GM19395 (cell line): ENCODE results near the gene PTGFR.

Experiments used
- ATAC-seq: cut with Tn5 transposase; IDR thresholded peaks from one replicate; pipeline ENCODE4 v1.9.1; 2021; ENCODE audit warnings: mild to moderate bottlenecking, moderate library complexity; ENCODE audit not compliant: unreplicated experiment

Gene PTGFR

DNA sequence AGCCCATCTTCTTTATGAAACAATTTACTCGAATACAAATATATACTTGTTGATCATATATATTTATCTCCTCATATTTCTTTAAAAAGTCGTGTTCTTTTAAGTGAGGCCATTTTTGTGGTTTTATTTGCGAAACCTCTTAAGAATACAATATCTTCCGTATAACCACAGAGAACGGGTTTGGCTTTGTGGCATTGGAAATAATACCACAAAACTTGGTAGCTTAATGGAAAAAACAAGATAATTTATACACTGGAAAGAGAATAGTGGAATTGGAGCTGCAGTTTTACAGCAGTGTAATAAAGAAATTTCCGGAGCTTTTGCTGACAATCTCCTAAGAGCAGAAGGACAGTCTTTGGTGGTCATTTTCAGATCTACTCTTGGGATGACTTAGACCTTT lies 29.4 kb downstream of the PTGFR start:
- ATAC-seq: no peak

GRCh38 chr1:78520843-78521242 lies 30.1 kb downstream of the PTGFR start:
- ATAC-seq: no peak

- no peak for ATAC-seq
These were observed 31.4 kb downstream of the PTGFR start for GRCh38 chr1:78522136-78522535.

- ATAC-seq: no peak
These were observed 35.7 kb downstream of the PTGFR start for GRCh38 chr1:78526496-78526895.

DNA sequence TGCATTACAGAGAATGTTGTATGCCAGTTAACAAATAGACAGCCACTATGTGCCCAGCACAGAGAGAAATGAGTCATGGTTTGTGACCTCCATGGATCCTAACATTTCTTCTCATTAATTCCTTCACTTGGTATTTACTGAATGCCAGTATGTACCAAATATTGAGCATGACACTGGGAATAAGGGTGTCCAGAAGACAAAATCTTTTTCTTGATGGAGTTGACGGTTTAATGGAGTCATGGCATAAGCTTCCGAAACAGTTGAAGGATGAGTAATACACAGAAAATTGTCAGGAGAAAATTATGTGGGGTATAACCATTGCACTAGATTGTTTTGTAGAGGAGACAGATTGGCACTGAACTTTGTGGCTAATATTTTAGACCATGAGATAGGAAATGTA lies 36.9 kb downstream of the PTGFR start:
- no peak for ATAC-seq

DNA sequence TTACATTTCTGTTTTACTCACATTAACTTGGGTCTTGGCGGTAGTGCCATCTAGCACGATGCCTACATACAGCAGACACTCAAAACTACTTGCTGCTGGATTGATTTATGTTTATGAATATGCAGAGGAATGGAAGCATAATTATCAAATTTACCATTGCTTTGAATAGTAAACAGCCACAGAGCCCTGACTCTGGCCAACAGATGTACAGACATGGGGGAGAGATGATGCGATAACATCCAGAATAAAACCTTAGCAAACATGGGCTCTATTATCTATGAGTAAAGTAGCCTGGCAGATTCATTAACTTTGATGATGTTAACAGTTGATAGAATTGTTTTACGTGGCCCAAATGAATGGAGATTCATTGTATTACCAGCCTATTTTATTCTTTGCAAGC lies 42.8 kb downstream of the PTGFR start:
- no peak for ATAC-seq

GRCh38 chr1:78535286-78535685 lies 44.5 kb downstream of the PTGFR start:
- ATAC-seq: no peak

- ATAC-seq: no peak
These were observed 45.7 kb downstream of the PTGFR start for GRCh38 chr1:78536427-78536826.

DNA sequence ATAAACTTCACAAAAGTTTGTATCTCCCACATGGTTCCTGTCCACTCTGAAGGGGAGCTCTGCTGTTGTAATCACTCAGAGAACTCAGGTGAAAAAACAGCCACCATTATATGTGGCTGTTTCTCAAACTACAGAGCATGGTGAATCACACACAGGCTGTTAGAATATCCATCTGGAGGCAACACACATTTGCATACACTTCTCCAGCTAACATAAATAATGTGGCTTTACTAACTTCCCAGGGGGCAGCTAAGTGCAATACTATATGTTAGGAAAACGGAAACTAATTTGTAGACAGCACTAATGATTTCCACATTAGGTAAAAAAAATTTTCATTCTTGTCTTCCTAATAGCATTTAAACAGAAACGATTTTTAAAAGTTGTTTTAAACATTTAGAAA lies 49.3 kb downstream of the PTGFR start:
- ATAC-seq: no peak

- ATAC-seq: no peak
These were observed 50.7 kb downstream of the PTGFR start for GRCh38 chr1:78541479-78541878.

DNA sequence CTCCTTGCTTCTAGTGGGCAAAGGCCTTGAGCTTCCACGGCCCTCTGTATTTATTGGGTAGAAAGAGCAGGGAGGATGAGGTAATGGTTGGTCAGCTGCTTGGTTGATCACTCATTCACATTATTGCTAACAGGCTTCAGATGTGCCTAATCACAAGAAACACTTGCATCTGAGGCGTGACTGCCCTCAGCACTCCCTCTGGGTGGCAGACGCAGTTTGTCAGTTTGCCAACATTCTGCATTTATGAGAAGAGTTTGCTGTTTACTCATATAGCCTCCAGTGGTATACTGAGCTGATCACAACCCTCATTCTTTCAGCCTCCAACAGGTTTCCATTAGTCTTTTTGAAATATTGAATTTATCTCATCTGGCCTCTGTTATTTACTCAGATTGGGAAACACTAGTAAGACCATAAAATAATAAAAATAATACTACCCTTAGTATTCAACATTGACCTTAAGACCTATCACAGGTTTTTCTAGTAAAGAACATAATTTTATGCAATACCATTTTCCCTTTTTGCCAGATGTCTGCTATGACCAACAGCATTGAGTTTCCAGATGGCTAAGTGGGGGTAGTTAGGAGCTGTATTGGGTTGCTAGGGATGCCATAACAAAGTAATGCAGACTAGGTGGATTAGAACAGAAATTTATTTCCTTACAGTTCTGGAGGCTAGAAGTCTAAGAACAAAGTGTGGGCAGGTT lies 53.3 kb downstream of the PTGFR start:
- no peak for ATAC-seq

DNA sequence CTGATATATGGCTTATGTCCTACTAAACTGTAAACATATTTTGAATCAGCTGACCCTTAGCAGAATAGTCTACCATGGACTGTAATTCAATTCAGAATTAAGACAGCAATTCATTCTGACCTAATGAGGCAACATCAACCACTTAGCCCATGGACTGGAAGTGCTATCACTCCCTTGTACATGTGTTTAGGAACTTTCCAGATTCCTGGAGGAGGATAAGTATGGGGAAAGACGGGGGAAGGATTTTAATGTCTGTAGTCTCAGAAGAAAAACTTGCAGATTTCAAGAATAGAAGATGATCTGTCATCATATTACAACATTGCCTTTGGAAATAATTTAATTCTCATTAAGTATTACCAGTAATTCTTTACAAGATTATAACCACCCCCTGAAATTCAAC lies 56.3 kb downstream of the PTGFR start:
- no peak for ATAC-seq

DNA sequence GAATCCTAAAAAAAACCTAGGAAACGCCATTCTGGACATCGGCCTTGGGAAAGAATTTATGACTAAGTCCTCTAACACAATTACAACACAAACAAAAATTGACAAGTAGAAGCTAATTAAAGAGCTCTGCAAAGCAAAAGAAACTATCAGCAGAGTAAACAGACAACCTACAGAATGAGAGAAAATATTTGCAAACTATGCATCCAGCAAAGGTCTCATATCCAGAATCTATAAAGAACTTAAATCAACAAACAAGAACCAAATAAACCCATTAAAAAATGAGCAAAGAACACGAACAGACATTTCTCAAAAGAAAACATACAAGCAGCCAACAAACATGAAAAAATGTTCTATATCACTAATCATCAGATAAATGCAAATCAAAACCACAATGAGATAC lies 58.6 kb downstream of the PTGFR start:
- ATAC-seq: no peak

DNA sequence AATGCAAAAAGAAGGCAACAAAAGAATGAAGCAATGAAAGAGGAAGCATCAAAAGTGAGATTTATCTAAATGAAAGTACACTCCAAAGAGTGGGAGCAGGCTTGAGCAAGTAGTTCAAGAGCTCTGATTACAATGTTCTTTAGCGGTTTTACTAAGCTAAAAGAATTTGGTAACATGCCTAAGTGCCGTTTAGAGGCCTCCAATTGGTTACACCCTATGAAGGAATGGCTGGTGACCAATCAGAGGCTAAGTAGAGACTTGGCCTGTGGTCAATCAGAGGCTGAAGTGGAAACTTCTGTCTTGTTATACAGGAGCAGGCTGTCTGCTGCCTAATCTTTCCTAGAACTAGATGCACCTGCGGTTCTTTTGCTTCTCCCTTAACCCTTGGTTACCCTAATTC lies 59.1 kb downstream of the PTGFR start:
- no peak for ATAC-seq

DNA sequence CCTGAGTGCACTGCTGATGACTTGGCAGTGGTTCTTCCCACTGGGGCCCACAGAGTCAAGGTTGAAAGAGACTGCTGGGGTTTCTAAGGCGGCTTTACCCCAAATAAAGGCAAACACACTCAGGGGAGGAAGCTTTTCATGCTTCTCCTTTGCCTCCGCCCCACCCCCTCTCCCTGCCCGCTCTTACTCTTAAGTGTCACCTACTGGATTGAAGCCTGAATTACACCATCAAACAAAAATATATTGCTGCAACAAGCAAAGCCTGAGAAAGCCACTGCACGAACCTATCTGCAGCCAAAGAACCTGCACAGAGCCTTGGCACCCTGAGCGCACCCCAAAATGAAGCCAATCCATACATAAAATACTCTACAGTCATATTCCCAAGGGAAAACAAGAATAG lies 63.1 kb downstream of the PTGFR start:
- ATAC-seq: no peak

DNA sequence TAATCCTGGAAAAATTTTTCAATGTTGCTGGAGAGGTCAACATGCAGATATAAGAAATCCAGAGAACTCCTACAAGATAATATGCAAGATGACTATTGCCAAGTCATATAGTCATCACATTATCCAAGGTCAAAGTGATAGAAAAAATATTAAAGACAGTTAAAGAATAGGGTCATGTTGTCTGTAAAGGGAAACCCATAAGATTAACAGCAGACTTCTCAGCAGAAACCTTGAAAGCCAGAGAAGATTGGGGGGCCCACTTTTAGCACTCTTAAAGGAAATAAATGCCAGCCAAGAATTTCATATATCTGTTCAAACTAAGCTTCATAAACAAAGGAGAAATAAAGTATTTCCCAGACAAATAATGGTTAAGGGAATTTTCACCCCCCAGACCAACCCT lies 64.1 kb downstream of the PTGFR start:
- no peak for ATAC-seq

DNA sequence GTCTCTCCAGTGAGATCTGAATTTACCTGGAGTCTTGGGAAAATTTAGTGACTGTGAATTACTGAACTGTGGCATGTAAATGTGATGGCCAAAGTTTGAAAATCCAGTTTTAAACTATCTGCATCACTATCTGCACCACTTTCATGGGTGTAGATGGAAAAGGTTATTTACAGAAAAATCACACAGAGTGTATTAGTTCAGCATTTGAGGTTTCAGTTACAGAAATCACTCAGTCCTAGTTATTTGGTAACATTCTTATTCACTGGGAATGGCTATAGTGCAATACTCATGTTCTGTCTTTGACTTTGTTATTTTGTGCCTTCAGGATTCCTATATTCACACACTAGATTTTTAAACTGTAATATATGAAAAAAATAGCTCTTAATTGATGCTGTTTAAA lies 68.9 kb downstream of the PTGFR start:
- no peak for ATAC-seq

GRCh38 chr1:78560811-78561210 lies 70.0 kb downstream of the PTGFR start:
- ATAC-seq: no peak

DNA sequence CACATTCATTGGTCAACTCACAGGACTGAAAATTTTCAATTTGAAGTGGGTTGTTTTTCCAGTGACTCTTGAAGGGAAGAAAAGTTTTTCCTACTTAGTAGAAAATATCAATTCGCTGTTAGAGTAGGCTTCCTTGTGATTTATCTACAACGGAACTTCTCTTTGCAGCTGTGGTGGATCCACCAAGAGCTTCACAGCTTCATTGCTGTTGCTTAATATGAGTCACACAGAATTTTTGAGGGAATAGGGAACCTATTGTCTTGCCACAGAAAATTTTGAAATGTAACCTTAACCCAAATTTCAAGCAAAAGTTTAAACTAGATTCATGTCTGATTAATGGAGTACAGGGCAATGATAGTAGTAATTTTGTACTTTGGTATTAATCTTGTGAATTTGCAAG lies 71.1 kb downstream of the PTGFR start:
- ATAC-seq: no peak

DNA sequence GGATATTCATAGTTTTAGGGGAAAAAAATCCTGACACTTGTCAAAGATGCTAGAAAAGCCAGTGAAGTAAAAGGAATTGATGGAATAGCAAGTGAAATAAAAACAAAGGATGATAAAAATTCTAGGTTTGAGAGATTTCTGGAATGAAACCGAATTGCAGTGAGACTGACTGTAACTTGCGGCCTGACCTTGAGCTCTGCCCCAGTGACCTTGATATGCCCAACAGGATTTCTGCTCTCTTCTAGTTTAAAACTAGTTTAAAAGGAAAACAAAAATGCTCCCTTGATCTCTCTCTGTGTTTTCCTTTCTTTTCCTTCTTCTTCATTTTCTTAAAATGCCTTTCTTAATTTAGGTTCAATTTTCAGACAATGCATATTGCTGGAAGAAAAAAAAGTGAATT lies 74.6 kb downstream of the PTGFR start:
- no peak for ATAC-seq

DNA sequence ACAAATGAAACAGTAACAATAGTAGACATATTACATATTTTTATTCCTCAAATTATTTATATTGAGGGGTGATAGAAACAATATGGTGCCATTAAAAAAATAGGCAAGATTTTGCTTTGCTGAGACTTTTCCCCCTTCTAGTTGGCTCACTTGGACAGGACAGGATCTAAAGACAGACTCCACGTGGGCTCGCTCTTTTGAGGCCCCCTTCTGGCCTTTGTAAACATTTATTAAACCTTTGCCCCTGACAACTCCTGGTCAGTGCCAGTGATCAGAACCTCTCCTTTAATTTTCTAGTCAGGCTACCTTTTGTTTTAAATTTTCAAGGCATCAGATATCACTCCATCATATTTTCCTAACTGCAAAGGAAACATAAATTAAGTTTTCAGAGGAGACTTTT lies 79.8 kb downstream of the PTGFR start:
- no peak for ATAC-seq

DNA sequence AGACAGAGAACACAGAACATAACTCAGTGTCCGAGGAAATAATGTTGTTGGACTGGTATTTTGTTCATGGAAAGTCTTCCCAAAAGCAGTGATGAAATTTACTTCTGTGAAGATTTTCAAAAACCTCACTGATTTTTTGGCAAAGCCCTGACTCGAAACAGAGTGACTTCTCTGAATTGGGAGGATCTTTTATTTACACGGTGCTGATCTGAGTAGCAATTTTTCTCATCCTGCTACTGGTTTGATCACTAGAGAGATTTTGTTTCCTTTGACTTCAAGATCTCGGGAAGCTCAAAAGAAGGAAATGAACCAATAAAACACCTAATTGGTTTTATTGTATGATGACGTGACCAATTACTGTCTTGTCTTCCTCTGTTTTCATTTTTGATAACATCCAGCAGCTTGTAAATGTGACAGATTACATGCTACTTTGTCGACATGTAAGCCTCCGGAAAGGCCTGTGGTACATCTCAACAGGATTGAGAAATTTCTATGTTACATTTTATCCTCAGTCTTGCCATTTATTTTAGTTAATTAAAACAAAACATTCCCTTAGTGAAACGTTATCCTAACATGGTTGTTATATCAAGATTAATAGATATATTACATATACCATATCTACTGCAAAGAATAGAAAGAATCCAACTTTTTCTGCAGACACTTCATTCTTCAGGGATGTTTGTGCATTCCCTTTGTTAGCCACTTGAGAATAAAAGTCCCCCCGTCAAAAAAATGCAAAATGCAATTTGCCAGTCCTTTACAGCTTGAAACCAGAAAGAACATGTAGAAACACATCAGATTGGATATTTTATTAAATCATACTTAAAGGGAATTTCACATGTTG lies 86.7 kb downstream of the PTGFR start:
- no peak for ATAC-seq

GRCh38 chr1:78586572-78586971 lies 95.8 kb downstream of the PTGFR start:
- no peak for ATAC-seq
